ENCODE data around the gene ELF5.

The ELF5 gene

GRCh38 chr11:34448223-34448994 lies 65.2 kb downstream of the ELF5 start:
- H2BK120ac ChIP-seq (ENCODE audit: low read depth, low read length) = no peak overlapping the region
- no peak overlapping the region for H3K4me2 ChIP-seq (ENCODE audit: low read length)
- H2BK15ac ChIP-seq (replicated peaks; ENCODE audit: low read depth) = no peak overlapping the region
- H3K27ac ChIP-seq (ENCODE audit: low read depth, low read length) = no peak overlapping the region
- H3K79me1 ChIP-seq (ENCODE audit: low read length) = peaks cover 1% of the 10 kb centered on the region
- H3K36me3 ChIP-seq (ENCODE audit: control insufficient read depth, insufficient read depth, low read length) = no peaks in the 10 kb centered on the region
- H4K5ac ChIP-seq (ENCODE audit: low read length) = no peak overlapping the region
- no peaks in the 10 kb centered on the region for H3K4me1 ChIP-seq (ENCODE audit: control insufficient read depth, low read depth, low read length)
- H3K27me3 ChIP-seq (ENCODE audit: insufficient read depth, low read length, poor library complexity) = no peaks in the 10 kb centered on the region
- H4K8ac ChIP-seq (ENCODE audit: low read depth, low read length) = no peak overlapping the region
- no peak overlapping the region for H2BK5ac ChIP-seq (ENCODE audit: low read length)
- WGBS (ENCODE audit: extremely low coverage, insufficient coverage, low lambda C conversion rate) = no CpG with 5 or more reads among the region's 11 CpGs
- no peak for DNase-seq
- H3K9ac ChIP-seq (ENCODE audit: low read length) = no peak overlapping the region
- H3K79me2 ChIP-seq (ENCODE audit: control insufficient read depth, insufficient read depth, low read length) = no peaks in the 10 kb centered on the region
- no peak overlapping the region for H3K18ac ChIP-seq (ENCODE audit: low read length)
- no peak overlapping the region for H3K4ac ChIP-seq (ENCODE audit: low read depth, low read length)
- H3K23ac ChIP-seq (ENCODE audit: low read length) = no peak overlapping the region
- H2AK5ac ChIP-seq (ENCODE audit: low read length) = no peak overlapping the region
- H3K56ac ChIP-seq (ENCODE audit: low read length) = no peak overlapping the region
- no peak overlapping the region for H3K4me3 ChIP-seq (ENCODE audit: low read length)

- H3K36me3 ChIP-seq (ENCODE audit: control insufficient read depth, insufficient read depth, low read length) = no peaks in the 10 kb centered on the region
- no peak overlapping the region for H3K4me2 ChIP-seq (ENCODE audit: low read length)
- no peak overlapping the region for H3K27ac ChIP-seq (ENCODE audit: low read depth, low read length)
- H3K4me1 ChIP-seq (ENCODE audit: control insufficient read depth, low read depth, low read length) = no peaks in the 10 kb centered on the region
- no peak overlapping the region for H3K9ac ChIP-seq (ENCODE audit: low read length)
- H3K4me3 ChIP-seq (ENCODE audit: low read length) = no peak overlapping the region
- H3K79me2 ChIP-seq (ENCODE audit: control insufficient read depth, insufficient read depth, low read length) = no peaks in the 10 kb centered on the region
- H3K27me3 ChIP-seq (ENCODE audit: insufficient read depth, low read length, poor library complexity) = no peaks in the 10 kb centered on the region
- H3K56ac ChIP-seq (ENCODE audit: low read length) = no peak overlapping the region
- no peak overlapping the region for H2BK5ac ChIP-seq (ENCODE audit: low read length)
- no peak overlapping the region for H3K18ac ChIP-seq (ENCODE audit: low read length)
- H2BK120ac ChIP-seq (ENCODE audit: low read depth, low read length) = no peak overlapping the region
- no peak overlapping the region for H2BK15ac ChIP-seq (replicated peaks; ENCODE audit: low read depth)
- no peak overlapping the region for H4K5ac ChIP-seq (ENCODE audit: low read length)
- no peak overlapping the region for H4K8ac ChIP-seq (ENCODE audit: low read depth, low read length)
- H3K79me1 ChIP-seq (ENCODE audit: low read length) = peaks cover 1% of the 10 kb centered on the region
- no peak overlapping the region for H2AK5ac ChIP-seq (ENCODE audit: low read length)
- no peak for DNase-seq
- H3K23ac ChIP-seq (ENCODE audit: low read length) = no peak overlapping the region
- no peak overlapping the region for H3K4ac ChIP-seq (ENCODE audit: low read depth, low read length)
These were observed 66.5 kb downstream of the ELF5 start for GRCh38 chr11:34447044-34447443.

GRCh38 chr11:34446386-34446785 lies 67.2 kb downstream of the ELF5 start:
- Histone ChIP-seq H3K4me3 (ENCODE audit: low read length) (no peak overlapping the region), H3K4ac (ENCODE audit: low read depth, low read length) (no peak overlapping the region), H3K9ac (ENCODE audit: low read length) (no peak overlapping the region), H4K5ac (ENCODE audit: low read length) (no peak overlapping the region), H4K8ac (ENCODE audit: low read depth, low read length) (no peak overlapping the region), H3K4me1 (ENCODE audit: control insufficient read depth, low read depth, low read length) (no peaks in the 10 kb centered on the region), H3K27ac (ENCODE audit: low read depth, low read length) (no peak overlapping the region), H2AK5ac (ENCODE audit: low read length) (no peak overlapping the region), H2BK120ac (ENCODE audit: low read depth, low read length) (no peak overlapping the region), H3K4me2 (ENCODE audit: low read length) (no peak overlapping the region), H3K23ac (ENCODE audit: low read length) (no peak overlapping the region), H3K36me3 (ENCODE audit: control insufficient read depth, insufficient read depth, low read length) (no peaks in the 10 kb centered on the region), H2BK5ac (ENCODE audit: low read length) (no peak overlapping the region), H3K27me3 (ENCODE audit: insufficient read depth, low read length, poor library complexity) (no peaks in the 10 kb centered on the region), H3K79me1 (ENCODE audit: low read length) (peaks cover 1% of the 10 kb centered on the region), H3K79me2 (ENCODE audit: control insufficient read depth, insufficient read depth, low read length) (no peaks in the 10 kb centered on the region), H2BK15ac (replicated peaks; ENCODE audit: low read depth) (no peak overlapping the region), H3K56ac (ENCODE audit: low read length) (no peak overlapping the region), H3K18ac (ENCODE audit: low read length) (no peak overlapping the region)
- no peak for DNase-seq
- no CpG with 5 or more reads among the region's 5 CpGs for WGBS (ENCODE audit: extremely low coverage, insufficient coverage, low lambda C conversion rate)

- Histone ChIP-seq H3K27me3 (ENCODE audit: insufficient read depth, low read length, poor library complexity) (no peaks in the 10 kb centered on the region), H3K4ac (ENCODE audit: low read depth, low read length) (no peak overlapping the region), H4K8ac (ENCODE audit: low read depth, low read length) (no peak overlapping the region), H2BK5ac (ENCODE audit: low read length) (no peak overlapping the region), H3K27ac (ENCODE audit: low read depth, low read length) (no peak overlapping the region), H2BK120ac (ENCODE audit: low read depth, low read length) (no peak overlapping the region), H3K4me2 (ENCODE audit: low read length) (no peak overlapping the region), H3K23ac (ENCODE audit: low read length) (no peak overlapping the region), H3K79me2 (ENCODE audit: control insufficient read depth, insufficient read depth, low read length) (no peaks in the 10 kb centered on the region), H4K5ac (ENCODE audit: low read length) (no peak overlapping the region), H3K18ac (ENCODE audit: low read length) (no peak overlapping the region), H3K79me1 (ENCODE audit: low read length) (peaks cover 1% of the 10 kb centered on the region), H3K9ac (ENCODE audit: low read length) (no peak overlapping the region), H2BK15ac (replicated peaks; ENCODE audit: low read depth) (no peak overlapping the region), H2AK5ac (ENCODE audit: low read length) (no peak overlapping the region), H3K36me3 (ENCODE audit: control insufficient read depth, insufficient read depth, low read length) (no peaks in the 10 kb centered on the region), H3K56ac (ENCODE audit: low read length) (no peak overlapping the region), H3K4me3 (ENCODE audit: low read length) (no peak overlapping the region), H3K4me1 (ENCODE audit: control insufficient read depth, low read depth, low read length) (no peaks in the 10 kb centered on the region)
- 100% methylated on average over 1 of the region's 4 CpGs for WGBS (ENCODE audit: extremely low coverage, insufficient coverage, low lambda C conversion rate)
- no peak for DNase-seq
These were observed 67.6 kb downstream of the ELF5 start for GRCh38 chr11:34445956-34446355.

GRCh38 chr11:34444428-34444827 lies 69.2 kb downstream of the ELF5 start:
- no peak overlapping the region for H2AK5ac ChIP-seq (ENCODE audit: low read length)
- H3K18ac ChIP-seq (ENCODE audit: low read length) = no peak overlapping the region
- no CpG with 5 or more reads among the region's 4 CpGs for WGBS (ENCODE audit: extremely low coverage, insufficient coverage, low lambda C conversion rate)
- H3K4me2 ChIP-seq (ENCODE audit: low read length) = no peak overlapping the region
- no peaks in the 10 kb centered on the region for H3K27me3 ChIP-seq (ENCODE audit: insufficient read depth, low read length, poor library complexity)
- no peak overlapping the region for H3K9ac ChIP-seq (ENCODE audit: low read length)
- no peak overlapping the region for H3K4me3 ChIP-seq (ENCODE audit: low read length)
- H3K4me1 ChIP-seq (ENCODE audit: control insufficient read depth, low read depth, low read length) = no peaks in the 10 kb centered on the region
- no peak for DNase-seq
- H2BK15ac ChIP-seq (replicated peaks; ENCODE audit: low read depth) = no peak overlapping the region
- no peak overlapping the region for H4K8ac ChIP-seq (ENCODE audit: low read depth, low read length)
- H3K79me2 ChIP-seq (ENCODE audit: control insufficient read depth, insufficient read depth, low read length) = peaks cover 2% of the 10 kb centered on the region
- H3K56ac ChIP-seq (ENCODE audit: low read length) = no peak overlapping the region
- H2BK120ac ChIP-seq (ENCODE audit: low read depth, low read length) = no peak overlapping the region
- peaks cover 1% of the 10 kb centered on the region for H3K79me1 ChIP-seq (ENCODE audit: low read length)
- no peak overlapping the region for H3K23ac ChIP-seq (ENCODE audit: low read length)
- H3K27ac ChIP-seq (ENCODE audit: low read depth, low read length) = no peak overlapping the region
- no peak overlapping the region for H3K4ac ChIP-seq (ENCODE audit: low read depth, low read length)
- no peak overlapping the region for H2BK5ac ChIP-seq (ENCODE audit: low read length)
- H3K36me3 ChIP-seq (ENCODE audit: control insufficient read depth, insufficient read depth, low read length) = no peaks in the 10 kb centered on the region
- no peak overlapping the region for H4K5ac ChIP-seq (ENCODE audit: low read length)

- H3K4ac ChIP-seq (ENCODE audit: low read depth, low read length) = no peak overlapping the region
- no CpG with 5 or more reads among the region's 3 CpGs for WGBS (ENCODE audit: extremely low coverage, insufficient coverage, low lambda C conversion rate)
- no peak for DNase-seq
These were observed 70.5 kb downstream of the ELF5 start for GRCh38 chr11:34443136-34443535.

More at GRCh38 chr11:34443136-34443535, 70.5 kb downstream of the ELF5 start:
- no peak overlapping the region for H3K4me2 ChIP-seq (ENCODE audit: low read length)
- no peak overlapping the region for H3K9ac ChIP-seq (ENCODE audit: low read length)
- no peak overlapping the region for H2BK120ac ChIP-seq (ENCODE audit: low read depth, low read length)
- no peak overlapping the region for H2BK5ac ChIP-seq (ENCODE audit: low read length)
- H3K27me3 ChIP-seq (ENCODE audit: insufficient read depth, low read length, poor library complexity) = no peaks in the 10 kb centered on the region
- no peak overlapping the region for H3K56ac ChIP-seq (ENCODE audit: low read length)
- H2AK5ac ChIP-seq (ENCODE audit: low read length) = no peak overlapping the region
- no peak overlapping the region for H4K8ac ChIP-seq (ENCODE audit: low read depth, low read length)
- H3K23ac ChIP-seq (ENCODE audit: low read length) = no peak overlapping the region
- peaks cover 1% of the 10 kb centered on the region for H3K79me1 ChIP-seq (ENCODE audit: low read length)
- no peak overlapping the region for H2BK15ac ChIP-seq (replicated peaks; ENCODE audit: low read depth)
- peaks cover 2% of the 10 kb centered on the region for H3K79me2 ChIP-seq (ENCODE audit: control insufficient read depth, insufficient read depth, low read length)
- H3K4me1 ChIP-seq (ENCODE audit: control insufficient read depth, low read depth, low read length) = no peaks in the 10 kb centered on the region
- no peaks in the 10 kb centered on the region for H3K36me3 ChIP-seq (ENCODE audit: control insufficient read depth, insufficient read depth, low read length)
- H4K5ac ChIP-seq (ENCODE audit: low read length) = no peak overlapping the region
- no peak overlapping the region for H3K4me3 ChIP-seq (ENCODE audit: low read length)
- H3K27ac ChIP-seq (ENCODE audit: low read depth, low read length) = no peak overlapping the region
- no peak overlapping the region for H3K18ac ChIP-seq (ENCODE audit: low read length)

Measured in mesendoderm (in vitro differentiated cells).